GM18511 (cell line): ENCODE data around the gene FHOD3.

Source experiments
- ATAC-seq: cut with Tn5 transposase; IDR thresholded peaks from one replicate; pipeline ENCODE4 v1.9.1; 2021; ENCODE audit warnings: mild to moderate bottlenecking, moderate library complexity; ENCODE audit not compliant: unreplicated experiment

Gene FHOD3

DNA sequence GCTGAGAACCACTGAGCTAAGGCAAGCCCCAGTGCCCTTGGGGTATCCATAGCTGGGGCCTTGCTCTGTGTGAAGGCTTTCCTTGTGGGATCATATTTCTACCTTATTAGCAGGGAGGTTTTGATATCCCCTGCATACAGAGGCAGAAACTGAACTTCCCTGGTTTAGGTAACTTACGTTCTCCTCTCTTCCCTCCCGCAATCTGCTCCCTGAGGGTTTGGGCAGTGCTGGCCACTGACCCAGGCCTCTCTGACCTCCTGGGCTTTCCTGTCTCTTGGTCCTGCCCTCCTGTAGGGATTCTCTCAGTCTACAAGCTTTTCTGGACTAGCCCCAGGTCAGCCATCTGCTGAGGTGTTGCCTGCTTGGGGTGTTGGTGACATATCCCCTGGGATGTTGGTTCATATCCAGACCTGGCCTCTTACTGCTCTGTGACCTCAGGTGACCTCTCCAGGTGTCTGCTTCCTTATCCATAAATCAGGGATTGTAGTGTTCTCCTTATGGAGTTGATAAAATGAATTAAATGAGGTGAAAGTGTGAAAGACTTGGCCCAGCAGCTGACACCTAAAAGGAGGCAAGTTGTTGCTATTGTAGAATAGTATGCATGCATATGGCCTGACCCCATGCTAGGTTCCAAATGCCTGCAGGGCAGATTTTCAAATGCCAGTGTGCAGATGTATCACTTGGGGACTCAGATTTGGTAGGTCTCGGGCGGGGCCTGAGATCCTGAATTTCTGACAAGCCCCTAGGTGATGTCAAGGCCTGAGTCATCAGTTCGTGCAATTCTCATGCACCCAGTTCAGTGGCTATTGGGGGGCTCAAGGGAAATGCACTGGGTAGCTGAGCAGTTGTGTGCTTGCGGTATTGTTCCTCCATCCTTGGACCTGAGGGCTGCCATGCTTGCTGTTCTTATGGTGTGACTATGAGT, 106.6 kb downstream of the FHOD3 start:
- ATAC-seq, result no peak

DNA sequence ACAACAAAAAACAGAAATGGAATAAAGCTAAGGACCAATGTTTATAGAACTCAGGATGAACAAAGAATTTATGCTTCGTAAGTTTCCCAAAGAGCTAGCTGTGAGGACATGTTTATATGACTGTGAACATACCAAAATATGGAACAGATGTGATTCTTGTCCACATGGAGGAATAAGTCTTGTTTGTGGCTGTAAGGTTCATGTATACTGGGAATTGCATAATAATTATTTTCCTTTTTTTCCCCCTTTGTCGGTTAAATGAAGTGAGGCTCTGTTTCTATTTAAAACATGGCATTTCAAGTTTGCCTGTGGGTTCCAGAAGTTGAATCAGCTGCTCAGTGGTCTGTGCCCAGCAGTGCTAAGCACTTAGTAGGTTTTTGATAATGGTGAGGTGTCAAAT, 108.1 kb downstream of the FHOD3 start:
- ATAC-seq, result no peak

DNA sequence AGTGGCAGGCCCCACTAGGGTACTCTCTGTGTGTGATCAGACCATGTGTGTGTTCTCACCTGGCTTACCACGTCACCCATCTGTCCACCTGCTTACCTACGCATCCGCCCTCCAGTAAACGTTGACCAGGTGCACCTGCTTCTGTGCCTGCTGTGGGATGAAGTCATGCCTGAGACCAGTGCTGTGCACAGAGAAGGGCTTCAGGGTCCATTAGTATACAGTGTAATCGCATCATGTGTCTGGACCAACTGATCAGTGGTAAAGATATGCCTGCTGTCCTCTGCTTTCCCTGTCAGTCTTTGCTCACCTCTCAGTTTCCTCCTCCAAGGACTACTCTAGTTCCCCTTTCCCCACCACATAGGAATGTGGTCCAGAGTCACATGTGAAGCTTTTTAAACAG, 109.3 kb downstream of the FHOD3 start:
- ATAC-seq, result no peak

DNA sequence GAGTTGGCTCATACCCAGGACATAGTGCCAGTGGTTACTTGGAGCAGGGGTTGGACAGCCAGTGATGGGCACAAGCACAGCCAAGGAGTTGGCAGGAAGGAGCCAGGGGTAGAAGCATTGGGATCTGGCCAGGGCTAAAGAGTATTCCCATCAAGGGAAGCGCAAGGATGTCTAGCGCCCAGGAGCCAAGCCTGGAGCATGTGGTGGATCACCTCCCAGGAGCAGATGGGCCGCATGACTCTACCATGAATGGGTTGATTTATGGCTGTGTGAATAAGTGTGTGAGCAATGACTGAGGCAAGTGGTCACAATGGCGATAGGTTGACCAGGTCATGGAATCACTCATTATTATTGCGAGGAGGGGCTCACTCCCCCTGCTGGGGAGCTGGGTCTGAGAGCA, 111.1 kb downstream of the FHOD3 start:
- no peak for ATAC-seq

DNA sequence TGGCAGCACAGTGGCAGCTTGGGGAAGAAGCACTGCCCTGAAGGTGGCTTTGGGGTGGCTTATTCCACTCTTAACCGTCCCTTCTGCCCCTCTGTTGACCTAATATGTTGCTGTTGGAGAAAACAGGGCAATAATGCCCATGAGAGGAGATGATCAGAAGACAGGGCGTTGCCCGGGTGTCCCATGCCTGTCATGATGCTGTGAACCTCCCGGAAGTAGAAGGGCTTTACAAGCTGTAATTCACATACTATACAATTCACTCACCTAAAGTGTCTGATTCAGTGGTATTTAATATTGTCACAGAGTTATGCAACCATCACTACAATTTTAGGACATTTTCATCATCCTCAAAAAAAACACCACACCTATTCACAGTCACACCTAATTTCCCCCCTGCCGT, 112.3 kb downstream of the FHOD3 start:
- no peak for ATAC-seq

DNA sequence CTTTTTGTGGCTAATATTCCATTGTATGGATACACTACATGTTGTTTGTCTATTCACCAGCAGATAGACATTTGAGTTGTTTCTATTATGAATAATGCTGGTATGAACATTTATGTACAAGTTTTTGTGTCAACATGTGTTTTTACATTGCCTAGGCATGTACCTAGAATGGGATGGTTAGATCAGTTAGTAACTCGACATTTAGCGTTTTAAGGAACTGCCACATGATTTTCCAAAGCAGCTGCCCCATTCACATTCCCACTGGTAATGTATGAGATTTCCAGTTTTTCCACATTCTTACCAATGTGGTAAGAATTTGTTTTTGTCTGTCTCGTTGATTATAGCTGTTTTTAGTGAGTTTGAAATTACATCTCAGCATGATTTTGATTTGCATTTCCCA, 112.8 kb downstream of the FHOD3 start:
- ATAC-seq, result no peak

DNA sequence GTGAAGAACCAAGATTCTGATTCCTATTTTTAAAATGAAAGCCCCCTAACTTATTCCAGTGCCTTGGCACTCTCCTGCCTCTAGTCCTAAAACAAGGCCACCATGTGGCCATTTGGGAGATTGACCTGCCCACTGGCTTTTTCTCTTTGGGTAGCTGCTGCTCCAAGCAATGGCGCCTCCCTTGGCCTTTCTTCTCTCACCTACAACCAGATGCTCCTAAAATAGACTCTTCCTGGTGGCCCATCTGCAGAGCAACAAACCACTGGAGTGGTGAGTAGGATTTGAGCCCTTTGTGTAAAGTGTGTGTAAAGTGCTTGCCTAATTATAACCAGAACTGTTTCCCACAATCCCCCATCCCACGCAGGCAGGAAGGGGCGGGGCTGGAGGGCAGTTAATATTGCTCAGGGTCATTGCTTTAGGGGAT, 114.2 kb downstream of the FHOD3 start:
- no peak for ATAC-seq

DNA sequence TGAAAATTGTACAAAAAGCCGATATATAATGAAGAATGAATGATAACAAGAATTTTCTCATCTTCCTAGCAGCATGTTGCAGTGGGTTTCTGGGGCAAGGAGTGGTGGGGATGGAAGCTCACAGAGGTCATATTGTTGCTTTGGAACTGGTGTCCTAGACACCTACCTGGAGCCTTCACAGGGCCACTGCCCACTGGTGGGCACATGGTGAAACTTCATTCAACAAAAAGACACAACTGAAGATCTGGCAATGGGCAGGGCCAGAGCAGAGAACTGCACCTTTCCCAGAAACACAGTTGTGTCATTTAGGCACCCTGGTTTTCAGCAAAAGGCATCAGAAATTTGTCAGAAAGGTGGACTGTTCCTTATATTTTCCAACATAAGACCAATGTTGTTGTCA, 115.3 kb downstream of the FHOD3 start:
- ATAC-seq, result peak; percentile 68

DNA sequence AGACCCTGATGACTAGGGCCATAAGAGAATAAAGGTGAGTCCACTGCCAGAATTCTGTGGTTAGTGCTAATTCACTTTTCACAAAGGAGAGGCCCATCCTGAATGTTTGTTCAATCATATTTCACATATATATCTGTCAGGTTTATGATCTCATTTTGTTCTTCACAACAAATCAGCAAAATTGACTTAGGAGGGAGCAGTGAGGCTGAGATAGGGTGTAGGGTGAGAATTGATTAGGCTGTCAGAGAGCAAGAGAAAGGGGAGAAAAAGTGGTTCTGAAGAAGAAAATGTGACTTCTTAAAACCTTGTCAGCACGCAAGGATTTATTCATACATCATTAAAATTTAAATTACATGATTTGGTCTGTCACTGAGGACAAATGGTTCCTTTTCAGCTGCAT, 117.7 kb downstream of the FHOD3 start:
- ATAC-seq, result no peak

DNA sequence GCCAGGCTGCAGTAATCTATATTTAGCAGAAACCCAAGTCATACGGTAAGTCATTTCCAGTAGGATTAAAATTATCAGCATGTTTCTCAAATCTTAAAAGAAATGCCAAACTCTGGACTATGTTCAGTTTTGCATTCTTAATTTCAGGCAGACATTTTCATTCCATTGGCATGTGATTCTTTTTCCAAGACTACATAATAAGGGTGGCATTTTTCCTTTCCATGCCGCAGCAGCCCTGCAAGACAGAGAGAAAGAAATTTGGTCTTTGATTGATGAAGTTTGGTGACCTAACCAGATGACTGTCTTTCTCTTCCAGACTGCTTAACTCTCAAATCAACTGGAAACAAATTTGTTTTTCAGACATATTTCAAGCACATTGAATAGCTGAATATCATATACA, 118.1 kb downstream of the FHOD3 start:
- ATAC-seq, result no peak

DNA sequence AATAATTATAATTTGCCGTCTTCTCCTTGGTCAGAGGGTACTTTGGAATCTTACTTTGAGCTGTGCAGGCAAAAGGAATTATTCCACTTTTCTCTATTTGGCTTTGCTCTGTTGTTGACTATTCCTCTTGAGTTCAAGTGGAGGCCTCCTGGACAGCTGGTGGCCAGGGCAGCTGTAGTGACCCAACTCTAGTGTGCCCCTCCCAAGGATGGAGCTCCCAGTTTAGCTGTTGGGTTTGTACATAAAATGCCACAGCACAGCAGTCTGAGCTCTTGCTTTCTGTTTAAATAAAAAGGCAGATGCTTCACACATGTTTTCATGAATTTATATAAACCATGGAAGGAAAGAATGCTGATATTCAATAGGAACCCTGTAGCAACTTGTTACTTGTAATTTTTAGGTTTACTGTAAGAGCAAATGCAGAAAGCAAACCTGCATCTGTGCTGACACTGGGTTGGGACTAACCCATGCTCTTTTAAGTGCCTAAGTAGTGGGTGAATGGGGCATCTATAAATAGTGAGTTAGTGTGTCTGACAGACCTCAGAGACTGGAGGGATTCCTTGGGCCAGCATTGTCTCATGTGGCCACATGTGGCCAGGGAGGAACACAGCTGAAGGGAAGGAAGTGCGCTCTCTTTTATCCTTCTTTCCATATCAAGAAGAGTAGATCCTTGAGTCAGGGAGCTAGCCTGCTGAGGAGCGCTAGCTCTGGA, 121.8 kb downstream of the FHOD3 start:
- no peak for ATAC-seq

DNA sequence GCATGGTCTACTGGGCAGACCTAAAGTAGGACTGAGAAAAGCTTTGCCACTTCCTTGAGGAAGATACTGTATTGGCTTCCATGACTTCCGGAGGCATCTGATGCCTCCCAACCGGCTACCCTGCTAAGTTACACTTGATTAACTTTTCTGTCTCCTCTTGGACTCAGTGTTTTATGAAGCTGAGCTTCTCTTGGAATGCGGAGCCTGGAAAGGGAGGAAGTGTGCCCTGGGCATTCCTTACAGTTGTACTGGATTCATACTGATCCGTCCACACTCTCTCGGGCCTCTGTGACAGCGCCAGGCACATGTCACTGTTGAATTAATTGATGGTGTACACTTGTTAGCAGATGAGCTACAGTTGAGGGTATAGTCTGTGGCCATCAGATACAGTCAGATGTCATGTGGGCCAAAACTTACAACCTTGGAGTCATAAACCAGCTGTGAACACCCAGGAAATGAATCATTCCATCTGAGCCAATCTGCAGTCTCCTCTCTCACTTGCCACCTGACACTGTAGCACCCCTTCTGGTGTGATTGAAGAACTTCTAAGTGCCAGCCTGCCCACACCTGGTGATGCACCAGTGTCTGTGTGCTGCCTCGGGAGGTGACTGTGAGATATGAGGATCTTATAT, 122.5 kb downstream of the FHOD3 start:
- ATAC-seq, result peak; percentile 90

DNA sequence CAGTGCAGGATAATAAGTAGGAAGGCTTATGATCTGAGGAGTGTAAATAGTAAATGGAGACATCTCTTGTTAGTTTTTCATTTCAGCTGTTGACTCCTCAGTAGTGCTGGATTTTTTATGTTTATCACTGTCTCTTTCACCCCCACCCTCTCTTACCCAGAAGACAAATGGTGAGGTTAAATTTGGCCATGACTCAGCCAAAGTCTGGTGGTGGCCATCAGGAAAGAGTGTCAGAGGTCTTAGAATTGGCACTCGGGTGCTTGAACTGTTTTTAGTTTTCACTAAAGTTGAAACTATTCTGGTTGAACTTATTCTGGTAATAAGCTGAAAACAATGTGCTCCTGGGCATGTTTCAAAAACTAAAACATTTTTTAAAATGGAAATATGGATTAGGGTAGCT, 123.3 kb downstream of the FHOD3 start:
- peak; percentile 38 for ATAC-seq

DNA sequence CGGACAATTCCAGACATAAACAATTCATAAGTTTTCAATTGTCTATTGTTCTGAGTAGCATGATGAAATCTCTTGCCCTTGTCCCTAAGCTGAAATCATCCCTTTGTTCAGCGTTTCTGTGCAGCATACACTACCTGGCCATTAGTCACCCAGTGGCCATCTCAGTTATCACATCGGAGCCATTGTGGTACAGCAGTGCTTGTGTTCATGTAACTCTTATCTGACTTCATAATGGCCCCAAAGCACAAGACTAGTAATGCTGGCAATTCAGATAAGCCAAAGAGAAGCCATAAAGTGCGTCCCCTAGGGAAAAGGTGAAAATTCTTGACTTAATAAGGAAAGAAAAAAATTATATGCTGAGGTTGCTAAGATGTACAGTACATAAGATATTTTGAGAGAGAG, 127.2 kb downstream of the FHOD3 start:
- ATAC-seq, result no peak

DNA sequence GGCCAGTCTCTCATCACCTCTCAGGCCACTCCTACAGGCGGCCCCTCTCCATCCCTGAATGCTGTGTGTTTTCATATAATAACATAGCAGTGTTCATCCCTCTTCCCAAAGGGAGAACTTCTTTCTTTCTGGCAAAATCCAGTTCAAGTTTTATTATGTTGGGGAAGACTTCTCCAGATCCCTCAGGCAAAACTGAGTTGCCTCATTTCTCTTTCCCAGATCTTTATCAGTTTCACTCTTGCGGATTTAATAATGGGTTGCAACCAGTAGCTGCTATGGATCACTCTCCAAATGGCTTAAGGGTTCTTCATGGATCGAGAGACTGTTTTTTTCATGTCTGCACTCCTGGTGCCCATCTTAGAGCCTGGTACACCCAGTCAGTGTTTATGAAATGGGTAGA, 129.9 kb downstream of the FHOD3 start:
- ATAC-seq, result no peak

DNA sequence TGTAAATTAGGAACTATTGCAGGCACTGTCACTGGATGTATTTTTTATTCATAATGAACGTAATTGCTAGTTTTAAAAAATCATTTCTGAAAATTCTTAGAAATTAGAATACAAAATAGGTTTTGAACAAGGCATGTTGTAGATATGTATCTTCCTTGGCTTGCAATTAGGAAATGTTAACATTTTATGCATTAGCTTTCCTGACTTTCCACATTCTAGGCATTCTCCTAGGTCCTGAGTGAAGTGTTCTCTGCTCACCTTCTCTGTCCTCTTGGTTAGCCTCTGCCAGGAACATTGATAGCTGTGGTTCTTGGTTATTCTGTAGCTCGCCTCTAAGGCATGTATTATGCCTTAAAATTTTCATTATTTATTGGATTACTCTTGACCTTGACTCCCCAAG, 130.3 kb downstream of the FHOD3 start:
- no peak for ATAC-seq

DNA sequence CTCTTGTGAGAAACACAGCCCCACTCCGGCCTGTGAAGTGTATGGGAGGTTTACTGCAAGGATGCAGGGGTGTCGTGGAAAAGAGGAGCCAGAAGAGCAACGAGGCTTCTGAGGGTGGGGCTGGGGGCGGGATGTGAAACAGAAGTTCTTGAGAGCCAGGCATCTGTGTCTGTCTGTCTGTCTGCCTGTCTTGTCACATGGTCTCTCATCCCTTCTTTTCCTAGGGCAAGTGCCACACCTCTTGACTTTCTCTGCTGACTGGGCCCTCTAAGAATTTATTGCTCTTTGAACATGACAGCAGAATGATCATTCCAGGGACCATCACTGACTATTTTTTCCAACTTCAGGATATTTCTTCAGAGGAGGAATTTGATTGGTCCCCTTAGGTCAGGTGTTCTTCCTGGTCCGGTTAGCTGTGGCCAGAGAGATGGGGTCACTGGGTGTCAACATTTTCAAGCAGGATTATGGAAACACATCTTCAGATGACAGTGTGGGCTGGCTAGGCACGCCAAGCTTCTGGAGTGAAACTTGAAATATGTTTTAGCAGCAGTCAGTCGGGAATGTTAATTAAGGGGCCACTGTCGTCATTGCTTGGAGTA, 131.0 kb downstream of the FHOD3 start:
- ATAC-seq, result no peak

DNA sequence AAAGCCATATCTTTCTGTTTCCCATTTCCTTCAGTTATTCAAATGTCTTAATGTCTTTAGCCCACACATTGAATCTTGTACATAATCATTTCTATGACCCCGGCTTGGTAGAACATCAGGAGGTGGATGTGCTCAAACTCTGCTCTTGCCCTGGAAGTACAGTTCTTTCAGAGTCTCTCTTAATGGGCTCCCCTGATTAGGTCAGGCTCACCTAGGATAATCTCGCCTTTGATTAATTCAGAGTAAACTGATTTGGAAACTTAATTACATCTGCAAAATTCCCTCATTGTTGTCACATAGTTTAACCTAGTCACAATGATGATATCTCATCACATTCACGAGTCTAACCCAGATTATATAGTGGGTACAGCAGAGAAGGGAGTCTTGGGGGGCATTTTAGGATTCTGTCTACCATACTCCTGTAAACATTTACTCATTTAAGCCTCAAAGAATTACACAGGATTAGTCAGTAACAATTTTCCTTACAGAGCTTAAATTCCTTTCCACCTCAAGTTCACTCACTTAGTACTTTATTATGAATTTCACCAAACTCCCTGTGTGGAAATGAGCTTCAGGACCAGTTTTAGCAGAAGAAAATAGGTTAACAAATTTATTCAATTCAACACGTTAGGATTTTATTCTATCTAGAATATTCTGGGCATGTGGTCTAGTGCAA, 135.5 kb downstream of the FHOD3 start:
- no peak for ATAC-seq

DNA sequence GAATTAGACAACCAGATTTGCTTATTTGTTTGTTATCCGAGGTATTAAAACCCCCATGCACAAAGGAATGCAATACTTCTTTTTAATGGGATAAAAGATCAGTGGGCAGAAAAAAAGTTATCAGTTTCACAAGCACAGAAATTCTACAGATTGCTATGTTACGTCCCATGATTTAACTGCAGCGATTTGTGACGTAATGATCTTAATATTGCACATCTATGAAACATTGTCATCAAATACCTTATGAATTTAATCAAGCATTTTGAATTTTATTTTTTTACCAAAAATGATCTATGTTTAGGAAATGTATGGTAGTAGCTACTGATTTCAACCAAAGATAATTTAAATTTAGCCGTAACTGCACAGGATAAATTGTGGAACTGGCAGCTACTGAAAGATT, 138.9 kb downstream of the FHOD3 start:
- no peak for ATAC-seq

DNA sequence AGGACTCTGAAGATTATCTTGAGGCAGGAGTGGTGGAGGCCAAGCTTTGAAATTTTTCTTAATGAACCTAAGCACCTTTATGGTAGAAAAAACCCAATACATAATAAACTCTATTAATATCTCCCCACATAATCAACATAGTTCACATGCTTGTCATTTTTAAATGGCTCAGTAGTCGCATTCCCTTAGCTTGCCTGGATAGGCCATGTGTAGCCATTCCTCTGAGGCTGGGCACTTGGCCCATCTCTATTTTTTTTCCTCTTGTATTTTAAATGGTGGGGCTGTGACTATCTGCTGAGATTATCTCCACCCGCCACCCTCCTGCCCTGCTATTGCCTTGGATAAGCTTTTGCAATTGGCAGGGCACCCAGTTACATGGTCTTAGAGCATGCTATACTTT, 143.1 kb downstream of the FHOD3 start:
- no peak for ATAC-seq
